Thyroid gland (tissue), 4 donors: ENCODE measurements around the gene MAFB. TPM values are rescaled to one million over a fixed set of nuclear protein-coding genes. Genes with fewer than 3 reads are reported as not detected.

ENCODE experiments used
- DNase-seq, 2 donors: peaks; one replicate each; pipeline ENCODE4 v3.0.0-alpha.2; 2019
- H3K27ac ChIP-seq, 3 donors: fragments of 200-600 bp; sonication (generic); 1 replicate in 2 of 3; 2 replicates in 1 of 3; pipeline ENCODE4 v1.5.1; 2016 to 2019; ENCODE audit warnings: mild to moderate bottlenecking in 1 of 3, moderate library complexity in 1 of 3
- H3K27me3 ChIP-seq: fragments of 200-600 bp; sonication (generic); one replicate; pipeline ENCODE4 v1.5.1; 2019
- H3K36me3 ChIP-seq, 2 donors: fragments of 200-600 bp; sonication (generic); one replicate each; pipeline ENCODE4 v1.5.1; 2016 to 2019
- H3K4me1 ChIP-seq, 2 donors: fragments of 200-600 bp; sonication (generic); one replicate each; pipeline ENCODE4 v1.5.1; 2017 to 2019
- H3K4me3 ChIP-seq, 3 donors: fragments of 200-600 bp; sonication (generic); replicated peaks in 1 of 3; 1 replicate in 2 of 3; 2 replicates in 1 of 3; pipeline ENCODE4 v1.5.1; 2016; ENCODE audit warnings: mild to moderate bottlenecking in 1 of 3
- H3K9me3 ChIP-seq: fragments of 200-600 bp; sonication (generic); one replicate; pipeline ENCODE4 v1.5.1; 2017
- POLR2A ChIP-seq, 2 donors: fragments of 450-650 bp; IDR thresholded peaks; one replicate each; pipeline ENCODE4 v1.6.1; 2017; ENCODE audit warnings: antibody characterized with exemption in 2 of 2, mild to moderate bottlenecking in 2 of 2, moderate library complexity in 1 of 2
- WGBS, 2 donors: methylation state at CpG; one replicate each; pipeline ENCODE4 v1.1.5; 2017; 5-methylcytosine and 5-hydroxymethylcytosine counted together
- intact Hi-C: fragments of 100-400 bp; cut with DNase I; formaldehyde crosslinking; loops from one replicate; pipeline ENCODE4 v1.15.1; 2023
- total RNA-seq, 4 donors: library from RNA; depleted of rRNA; stranded (reverse); fragments of >200 nt; gene quantifications; one replicate each; pipeline ENCODE4 v1.2.3, GENCODE V29; 2016
- TF ChIP-seq, protein P1 (sequence below), 6 experiments: fragments of 200-600 bp in 3 of 6; fragments of 450-650 bp in 3 of 6; sonication (generic) in 3 of 6; IDR thresholded peaks; one replicate each; pipeline ENCODE4 v1.5.1; 2016 to 2019; ENCODE audit warnings: antibody characterized with exemption in 6 of 6, mild to moderate bottlenecking in 2 of 6, inconsistent platforms in 1 of 6, moderate library complexity in 1 of 6

MAFB gene
- total RNA-seq, 4 donors from 2014 or later, result 34.4 to 46.1 (median 43.5) TPM

DNA sequence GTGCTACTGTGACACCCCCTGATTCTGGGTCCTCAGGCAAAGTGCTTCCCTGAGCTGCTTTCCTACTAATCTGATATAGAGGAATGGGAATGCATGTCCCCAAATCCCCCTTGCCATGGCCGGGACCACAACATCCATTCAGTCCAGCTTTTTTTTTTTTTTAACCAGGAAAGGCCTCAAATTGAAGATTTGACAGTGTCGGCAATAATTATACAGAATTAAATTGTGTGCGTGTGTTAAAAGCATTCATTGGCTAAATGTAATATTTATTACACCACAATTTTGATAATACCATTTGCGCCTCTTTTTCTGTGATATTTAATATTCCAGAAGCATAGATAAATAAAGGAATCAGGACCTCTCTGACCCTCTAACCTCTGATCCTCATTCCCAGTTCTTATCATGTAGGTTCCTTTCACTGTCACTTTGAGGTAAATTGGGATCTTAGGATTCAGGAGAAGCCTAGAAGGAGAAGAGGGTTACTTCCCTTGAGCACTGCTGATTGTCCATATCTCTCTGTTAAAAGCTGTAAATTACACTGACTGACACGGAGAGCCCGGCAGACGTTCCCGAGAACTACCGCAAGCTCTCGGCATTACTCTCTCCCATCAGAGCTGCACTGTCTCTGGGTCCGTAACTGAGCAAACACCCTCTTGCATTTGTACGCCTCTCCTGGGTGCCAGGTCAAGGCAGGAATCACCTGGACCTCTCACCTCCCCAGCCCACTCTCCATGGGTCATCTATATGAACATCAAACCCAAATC is 29.4 kb upstream of the MAFB start:
- 82 to 85% methylated on average over 12 of the region's 12 CpGs for WGBS, 2 donors
- H3K36me3 ChIP-seq, result no peaks in the 10 kb centered on the region
- no peak for DNase-seq
- H3K27ac ChIP-seq, result no peak overlapping the region
- intact Hi-C loops, result no loop called here
- H3K4me1 ChIP-seq, result no peaks in the 10 kb centered on the region
- H3K9me3 ChIP-seq, result no peaks in the 10 kb centered on the region
- no peak overlapping the region for H3K4me3 ChIP-seq
- H3K27me3 ChIP-seq, result no peaks in the 10 kb centered on the region
- no peak for TF ChIP-seq POLR2A (IDR thresholded peaks at IDR 0.05)
- TF ChIP-seq, protein P1, sequence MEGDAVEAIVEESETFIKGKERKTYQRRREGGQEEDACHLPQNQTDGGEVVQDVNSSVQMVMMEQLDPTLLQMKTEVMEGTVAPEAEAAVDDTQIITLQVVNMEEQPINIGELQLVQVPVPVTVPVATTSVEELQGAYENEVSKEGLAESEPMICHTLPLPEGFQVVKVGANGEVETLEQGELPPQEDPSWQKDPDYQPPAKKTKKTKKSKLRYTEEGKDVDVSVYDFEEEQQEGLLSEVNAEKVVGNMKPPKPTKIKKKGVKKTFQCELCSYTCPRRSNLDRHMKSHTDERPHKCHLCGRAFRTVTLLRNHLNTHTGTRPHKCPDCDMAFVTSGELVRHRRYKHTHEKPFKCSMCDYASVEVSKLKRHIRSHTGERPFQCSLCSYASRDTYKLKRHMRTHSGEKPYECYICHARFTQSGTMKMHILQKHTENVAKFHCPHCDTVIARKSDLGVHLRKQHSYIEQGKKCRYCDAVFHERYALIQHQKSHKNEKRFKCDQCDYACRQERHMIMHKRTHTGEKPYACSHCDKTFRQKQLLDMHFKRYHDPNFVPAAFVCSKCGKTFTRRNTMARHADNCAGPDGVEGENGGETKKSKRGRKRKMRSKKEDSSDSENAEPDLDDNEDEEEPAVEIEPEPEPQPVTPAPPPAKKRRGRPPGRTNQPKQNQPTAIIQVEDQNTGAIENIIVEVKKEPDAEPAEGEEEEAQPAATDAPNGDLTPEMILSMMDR (IDR thresholded peaks at IDR 0.05), result no peak

DNA sequence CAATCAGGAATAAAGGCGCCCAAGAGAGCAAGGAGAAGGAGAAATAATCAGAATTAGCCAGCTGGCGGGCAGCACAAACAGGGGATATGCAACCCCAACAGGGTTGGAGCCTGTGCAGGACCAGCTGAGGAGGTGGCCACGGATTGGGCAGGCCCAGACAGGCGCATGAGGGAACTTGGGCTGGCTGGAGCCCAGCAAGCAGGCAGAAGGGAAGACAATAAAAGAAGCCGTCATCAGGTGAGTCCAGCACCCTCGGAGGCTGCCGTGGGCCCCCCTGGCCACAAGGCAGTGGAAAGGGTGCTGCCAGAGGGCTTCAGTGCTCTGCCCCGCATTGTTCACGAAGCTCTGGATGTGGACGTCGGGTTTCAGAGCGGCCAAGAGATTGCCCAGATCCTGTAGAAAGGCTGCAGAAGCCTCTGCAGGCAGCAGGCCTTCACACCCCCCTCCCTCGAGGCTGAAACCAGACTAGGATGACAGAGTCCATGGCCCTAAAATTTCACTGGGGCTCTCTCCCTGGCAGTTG is 28.4 kb upstream of the MAFB start:
- DNase-seq, result no peak
- intact Hi-C loops, result no loop called here
- Histone ChIP-seq H3K9me3 (no peaks in the 10 kb centered on the region), H3K27ac (no peak overlapping the region), H3K4me1 (no peaks in the 10 kb centered on the region), H3K4me3 (no peak overlapping the region), H3K36me3 (no peaks in the 10 kb centered on the region), H3K27me3 (no peaks in the 10 kb centered on the region)
- WGBS, 2 donors, result 76 to 82% methylated on average over 12 to 13 of the region's 13 CpGs
- no peak for TF ChIP-seq POLR2A (IDR thresholded peaks at IDR 0.05)
- TF ChIP-seq, protein P1 (IDR thresholded peaks at IDR 0.05), result no peak

GRCh38 chr20:40715491-40715890 is 26.5 kb upstream of the MAFB start:
- intact Hi-C loops, result no loop called here
- 76 to 92% methylated on average over 3 of the region's 3 CpGs for WGBS, 2 donors

GRCh38 chr20:40714916-40715315 is 25.9 kb upstream of the MAFB start:
- intact Hi-C loops, result no loop called here
- WGBS, 2 donors, result 83 to 90% methylated on average over 3 of the region's 3 CpGs
- TF ChIP-seq POLR2A (IDR thresholded peaks at IDR 0.05), result no peak
- TF ChIP-seq, protein P1 (IDR thresholded peaks at IDR 0.05), result no peak
- H3K4me3 ChIP-seq, result no peak overlapping the region
- H3K27ac ChIP-seq, result no peak overlapping the region
- H3K27me3 ChIP-seq, result no peaks in the 10 kb centered on the region
- H3K36me3 ChIP-seq, result no peaks in the 10 kb centered on the region
- no peaks in the 10 kb centered on the region for H3K4me1 ChIP-seq
- no peak for DNase-seq
- no peaks in the 10 kb centered on the region for H3K9me3 ChIP-seq

More at GRCh38 chr20:40715491-40715890, 26.5 kb upstream of the MAFB start:
- no peaks in the 10 kb centered on the region for H3K27me3 ChIP-seq
- DNase-seq, result no peak
- H3K27ac ChIP-seq, result no peak overlapping the region
- H3K4me1 ChIP-seq, result no peaks in the 10 kb centered on the region
- no peak overlapping the region for H3K4me3 ChIP-seq
- no peaks in the 10 kb centered on the region for H3K36me3 ChIP-seq
- H3K9me3 ChIP-seq, result no peaks in the 10 kb centered on the region
- TF ChIP-seq, protein P1 (IDR thresholded peaks at IDR 0.05), result no peak
- TF ChIP-seq POLR2A (IDR thresholded peaks at IDR 0.05), result no peak

DNA sequence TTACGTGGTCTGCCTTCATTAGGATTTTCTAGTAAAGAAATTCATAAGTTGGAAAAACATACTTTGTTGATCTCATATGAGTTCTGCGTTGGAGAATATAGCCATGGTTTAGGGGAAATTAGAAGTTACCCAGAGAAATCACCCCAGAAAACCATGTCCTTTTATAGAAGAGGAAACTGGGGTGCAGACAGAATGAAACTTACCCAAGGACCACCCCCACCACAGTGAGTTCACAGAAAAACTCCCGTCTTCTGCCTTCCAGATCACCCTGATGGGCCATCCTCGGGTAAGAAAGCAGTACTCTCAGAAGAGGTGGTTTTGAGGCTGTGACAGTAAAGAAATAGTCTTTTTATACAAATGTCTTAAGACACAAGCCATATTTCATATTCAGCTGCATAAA is 25.1 kb upstream of the MAFB start:
- H3K27me3 ChIP-seq, result no peaks in the 10 kb centered on the region
- WGBS, 2 donors, result 95 to 96% methylated on average over 4 of the region's 4 CpGs
- H3K36me3 ChIP-seq, result no peaks in the 10 kb centered on the region
- no peaks in the 10 kb centered on the region for H3K4me1 ChIP-seq
- H3K27ac ChIP-seq, result no peak overlapping the region
- no peak for DNase-seq
- intact Hi-C loops, result no loop called here
- no peak overlapping the region for H3K4me3 ChIP-seq
- TF ChIP-seq, protein P1 (IDR thresholded peaks at IDR 0.05), result no peak
- no peak for TF ChIP-seq POLR2A (IDR thresholded peaks at IDR 0.05)
- no peaks in the 10 kb centered on the region for H3K9me3 ChIP-seq
